SK-N-SH (cell line): Measurements from ENCODE around the gene PLXNA4.

ENCODE experiments used
- CHD2 ChIP-seq: fragments of 150-350 bp; IDR thresholded peaks from 2 replicates; pipeline ENCODE4 v1.6.1; 2018; ENCODE audit warnings: low read length; ENCODE audit not compliant: partially characterized antibody
- GABPA ChIP-seq: IDR thresholded peaks from 2 replicates; pipeline ENCODE4 v1.4.0; 2012; ENCODE audit warnings: low read depth, mild to moderate bottlenecking
- GATA2 ChIP-seq: sonication (generic); formaldehyde crosslinking; IDR thresholded peaks from 2 replicates; pipeline ENCODE4 v1.5.0; 2020; ENCODE audit warnings: mild to moderate bottlenecking, missing genetic modification reagents
- NRF1 ChIP-seq: IDR thresholded peaks from 2 replicates; pipeline ENCODE4 v1.6.1; 2012; ENCODE audit warnings: low read depth, mild to moderate bottlenecking, low read length
- POLR2AphosphoS5 ChIP-seq: IDR thresholded peaks from 2 replicates; pipeline ENCODE4 v1.6.1; 2012; ENCODE audit warnings: low read depth, low read length
- RFX5 ChIP-seq: IDR thresholded peaks from 2 replicates; pipeline ENCODE4 v1.6.1; 2012; ENCODE audit warnings: mild to moderate bottlenecking, improper control_type of control experiment, low read length
- RXRA ChIP-seq: IDR thresholded peaks from 2 replicates; pipeline ENCODE4 v1.4.0; 2012; ENCODE audit warnings: low read depth, mild to moderate bottlenecking, borderline replicate concordance
- SMC3 ChIP-seq: IDR thresholded peaks from 2 replicates; pipeline ENCODE4 v1.6.1; 2012; ENCODE audit warnings: low read depth, low read length, improper control_type of control experiment
- TAF1 ChIP-seq: IDR thresholded peaks from 2 replicates; pipeline ENCODE4 v1.6.1; 2012; ENCODE audit warnings: low read depth, mild to moderate bottlenecking, low read length, moderate library complexity, borderline replicate concordance
- TF ChIP-seq, protein P1 (sequence below): fragments of 200-600 bp; sonication (generic); IDR thresholded peaks from 2 replicates; pipeline ENCODE4 v1.6.1; 2017; ENCODE audit warnings: antibody characterized with exemption, mild to moderate bottlenecking, moderate library complexity
- TF ChIP-seq, protein P2 (sequence below): IDR thresholded peaks from 2 replicates; pipeline ENCODE4 v1.6.1; 2012; ENCODE audit warnings: mild to moderate bottlenecking, low read depth, low read length, moderate library complexity
- TF ChIP-seq, protein P3 (sequence below): fragments of 150-350 bp; IDR thresholded peaks from 2 replicates; pipeline ENCODE4 v1.6.1; 2017; ENCODE audit warnings: antibody characterized with exemption, low read length, low read depth, borderline replicate concordance
- TF ChIP-seq, protein P4 (sequence below): IDR thresholded peaks from 2 replicates; pipeline ENCODE4 v1.4.0; 2012; ENCODE audit warnings: low read depth

DNA sequence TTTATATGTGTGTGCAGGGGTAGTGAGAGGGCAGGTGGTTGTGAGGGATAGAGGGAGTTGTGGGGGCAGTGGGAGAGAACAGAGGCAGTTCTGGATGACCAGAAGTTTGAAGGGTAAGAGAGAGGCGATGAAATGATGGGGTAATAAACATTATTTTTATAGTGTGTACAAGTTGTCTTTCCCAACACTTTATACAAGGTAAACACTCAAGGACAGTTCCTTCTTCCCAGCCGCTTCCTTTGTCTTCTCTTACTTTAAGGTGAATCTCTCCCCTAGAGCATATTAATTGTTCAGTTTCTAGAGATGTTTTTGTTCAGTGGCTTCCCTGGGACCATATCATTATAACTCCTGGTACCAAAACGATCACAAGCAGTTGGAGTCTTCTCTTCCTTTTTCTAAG, 475.8 kb downstream of the PLXNA4 start:
- TF ChIP-seq, protein P1, sequence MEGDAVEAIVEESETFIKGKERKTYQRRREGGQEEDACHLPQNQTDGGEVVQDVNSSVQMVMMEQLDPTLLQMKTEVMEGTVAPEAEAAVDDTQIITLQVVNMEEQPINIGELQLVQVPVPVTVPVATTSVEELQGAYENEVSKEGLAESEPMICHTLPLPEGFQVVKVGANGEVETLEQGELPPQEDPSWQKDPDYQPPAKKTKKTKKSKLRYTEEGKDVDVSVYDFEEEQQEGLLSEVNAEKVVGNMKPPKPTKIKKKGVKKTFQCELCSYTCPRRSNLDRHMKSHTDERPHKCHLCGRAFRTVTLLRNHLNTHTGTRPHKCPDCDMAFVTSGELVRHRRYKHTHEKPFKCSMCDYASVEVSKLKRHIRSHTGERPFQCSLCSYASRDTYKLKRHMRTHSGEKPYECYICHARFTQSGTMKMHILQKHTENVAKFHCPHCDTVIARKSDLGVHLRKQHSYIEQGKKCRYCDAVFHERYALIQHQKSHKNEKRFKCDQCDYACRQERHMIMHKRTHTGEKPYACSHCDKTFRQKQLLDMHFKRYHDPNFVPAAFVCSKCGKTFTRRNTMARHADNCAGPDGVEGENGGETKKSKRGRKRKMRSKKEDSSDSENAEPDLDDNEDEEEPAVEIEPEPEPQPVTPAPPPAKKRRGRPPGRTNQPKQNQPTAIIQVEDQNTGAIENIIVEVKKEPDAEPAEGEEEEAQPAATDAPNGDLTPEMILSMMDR = no peak
- TF ChIP-seq GATA2 (CRISPR knock-in tag) (no peak), POLR2AphosphoS5 (no peak), RXRA (no peak), CHD2 (no peak), NRF1 (no peak), SMC3 (no peak), GABPA (no peak), TAF1 (no peak), RFX5 (no peak)
- TF ChIP-seq, protein P2, sequence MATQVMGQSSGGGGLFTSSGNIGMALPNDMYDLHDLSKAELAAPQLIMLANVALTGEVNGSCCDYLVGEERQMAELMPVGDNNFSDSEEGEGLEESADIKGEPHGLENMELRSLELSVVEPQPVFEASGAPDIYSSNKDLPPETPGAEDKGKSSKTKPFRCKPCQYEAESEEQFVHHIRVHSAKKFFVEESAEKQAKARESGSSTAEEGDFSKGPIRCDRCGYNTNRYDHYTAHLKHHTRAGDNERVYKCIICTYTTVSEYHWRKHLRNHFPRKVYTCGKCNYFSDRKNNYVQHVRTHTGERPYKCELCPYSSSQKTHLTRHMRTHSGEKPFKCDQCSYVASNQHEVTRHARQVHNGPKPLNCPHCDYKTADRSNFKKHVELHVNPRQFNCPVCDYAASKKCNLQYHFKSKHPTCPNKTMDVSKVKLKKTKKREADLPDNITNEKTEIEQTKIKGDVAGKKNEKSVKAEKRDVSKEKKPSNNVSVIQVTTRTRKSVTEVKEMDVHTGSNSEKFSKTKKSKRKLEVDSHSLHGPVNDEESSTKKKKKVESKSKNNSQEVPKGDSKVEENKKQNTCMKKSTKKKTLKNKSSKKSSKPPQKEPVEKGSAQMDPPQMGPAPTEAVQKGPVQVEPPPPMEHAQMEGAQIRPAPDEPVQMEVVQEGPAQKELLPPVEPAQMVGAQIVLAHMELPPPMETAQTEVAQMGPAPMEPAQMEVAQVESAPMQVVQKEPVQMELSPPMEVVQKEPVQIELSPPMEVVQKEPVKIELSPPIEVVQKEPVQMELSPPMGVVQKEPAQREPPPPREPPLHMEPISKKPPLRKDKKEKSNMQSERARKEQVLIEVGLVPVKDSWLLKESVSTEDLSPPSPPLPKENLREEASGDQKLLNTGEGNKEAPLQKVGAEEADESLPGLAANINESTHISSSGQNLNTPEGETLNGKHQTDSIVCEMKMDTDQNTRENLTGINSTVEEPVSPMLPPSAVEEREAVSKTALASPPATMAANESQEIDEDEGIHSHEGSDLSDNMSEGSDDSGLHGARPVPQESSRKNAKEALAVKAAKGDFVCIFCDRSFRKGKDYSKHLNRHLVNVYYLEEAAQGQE = no peak
- TF ChIP-seq, protein P3, sequence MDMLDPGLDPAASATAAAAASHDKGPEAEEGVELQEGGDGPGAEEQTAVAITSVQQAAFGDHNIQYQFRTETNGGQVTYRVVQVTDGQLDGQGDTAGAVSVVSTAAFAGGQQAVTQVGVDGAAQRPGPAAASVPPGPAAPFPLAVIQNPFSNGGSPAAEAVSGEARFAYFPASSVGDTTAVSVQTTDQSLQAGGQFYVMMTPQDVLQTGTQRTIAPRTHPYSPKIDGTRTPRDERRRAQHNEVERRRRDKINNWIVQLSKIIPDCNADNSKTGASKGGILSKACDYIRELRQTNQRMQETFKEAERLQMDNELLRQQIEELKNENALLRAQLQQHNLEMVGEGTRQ = no peak
- TF ChIP-seq, protein P4, sequence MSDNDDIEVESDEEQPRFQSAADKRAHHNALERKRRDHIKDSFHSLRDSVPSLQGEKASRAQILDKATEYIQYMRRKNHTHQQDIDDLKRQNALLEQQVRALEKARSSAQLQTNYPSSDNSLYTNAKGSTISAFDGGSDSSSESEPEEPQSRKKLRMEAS = no peak
